GM13977 (cell line): ENCODE data around the gene EPB41L4A.

Experiments used
- DNase-seq: peaks from one replicate; pipeline ENCODE4 v3.0.0; 2012; ENCODE audit warnings: low spot score
- in situ Hi-C: fragments of 300-500 bp; cut with MboI; formaldehyde crosslinking; loops from one replicate; pipeline ENCODE4 v1.12.0; 2022; ENCODE audit warnings: low sequenced_read_pairs, low pct_unique_long_range_greater_than_20kb, mixed read lengths, inconsistent platforms; ENCODE audit not compliant: unreplicated experiment
- TF ChIP-seq, protein P1 (sequence below): IDR thresholded peaks from 2 replicates; pipeline ENCODE4 v1.5.1; 2012; ENCODE audit warnings: mild to moderate bottlenecking, control low read depth; ENCODE audit not compliant: insufficient read depth; ENCODE audit errors: extremely low read depth, missing control alignments

EPB41L4A gene

DNA sequence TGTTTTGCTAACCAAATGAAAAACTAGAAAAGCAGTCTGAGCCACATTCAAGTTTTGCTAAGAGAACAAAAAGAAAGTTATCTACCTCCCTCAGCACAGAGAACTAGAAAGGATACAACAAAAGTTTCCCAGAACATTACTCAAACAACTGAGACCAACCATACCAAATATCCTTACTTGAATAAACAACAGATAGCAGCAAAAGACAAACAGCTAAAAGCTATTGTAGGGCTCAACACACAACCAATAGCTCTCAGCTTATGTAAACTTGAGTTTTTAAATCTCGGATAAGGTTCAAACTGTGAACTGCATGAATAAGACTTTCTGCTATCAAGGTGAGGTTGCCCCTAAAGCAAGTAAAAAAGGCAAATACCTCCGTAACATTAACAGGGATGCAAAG lies 3.5 kb downstream of the EPB41L4A start:
- DNase-seq: no peak
- TF ChIP-seq, protein P1, sequence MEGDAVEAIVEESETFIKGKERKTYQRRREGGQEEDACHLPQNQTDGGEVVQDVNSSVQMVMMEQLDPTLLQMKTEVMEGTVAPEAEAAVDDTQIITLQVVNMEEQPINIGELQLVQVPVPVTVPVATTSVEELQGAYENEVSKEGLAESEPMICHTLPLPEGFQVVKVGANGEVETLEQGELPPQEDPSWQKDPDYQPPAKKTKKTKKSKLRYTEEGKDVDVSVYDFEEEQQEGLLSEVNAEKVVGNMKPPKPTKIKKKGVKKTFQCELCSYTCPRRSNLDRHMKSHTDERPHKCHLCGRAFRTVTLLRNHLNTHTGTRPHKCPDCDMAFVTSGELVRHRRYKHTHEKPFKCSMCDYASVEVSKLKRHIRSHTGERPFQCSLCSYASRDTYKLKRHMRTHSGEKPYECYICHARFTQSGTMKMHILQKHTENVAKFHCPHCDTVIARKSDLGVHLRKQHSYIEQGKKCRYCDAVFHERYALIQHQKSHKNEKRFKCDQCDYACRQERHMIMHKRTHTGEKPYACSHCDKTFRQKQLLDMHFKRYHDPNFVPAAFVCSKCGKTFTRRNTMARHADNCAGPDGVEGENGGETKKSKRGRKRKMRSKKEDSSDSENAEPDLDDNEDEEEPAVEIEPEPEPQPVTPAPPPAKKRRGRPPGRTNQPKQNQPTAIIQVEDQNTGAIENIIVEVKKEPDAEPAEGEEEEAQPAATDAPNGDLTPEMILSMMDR: no peak
- in situ Hi-C loops: loop anchor here (25.0 kb wide), 1 partner anchor 228 kb away; no protein-coding TSS in a partner anchor

GRCh38 chr5:112413611-112414010 lies 5.5 kb downstream of the EPB41L4A start:
- no peak for DNase-seq
- in situ Hi-C loops: loop anchor here (25.0 kb wide), 1 partner anchor 226 kb away; no protein-coding TSS in a partner anchor

DNA sequence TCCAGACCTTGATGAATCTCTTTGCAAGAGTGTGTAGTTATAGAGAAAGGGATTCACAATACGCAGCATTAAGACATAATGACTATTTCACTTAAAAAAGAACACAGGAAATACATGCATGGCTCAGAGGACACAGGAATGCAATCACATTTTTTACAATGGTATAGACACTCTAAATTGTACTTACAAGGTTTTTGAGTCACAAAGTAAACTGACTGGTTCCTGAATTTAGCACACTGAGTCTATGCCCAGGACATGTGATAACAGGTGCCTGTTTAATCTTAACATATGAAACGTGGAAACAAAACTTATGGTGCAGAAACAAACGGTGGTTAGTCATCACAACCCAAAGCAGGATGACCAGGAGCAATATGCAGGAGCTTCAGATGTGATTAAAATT lies 6.7 kb downstream of the EPB41L4A start:
- TF ChIP-seq, protein P1: no peak
- no peak for DNase-seq
- in situ Hi-C loops: loop anchor here (25.0 kb wide), 1 partner anchor 225 kb away; no protein-coding TSS in a partner anchor

More at GRCh38 chr5:112413611-112414010, 5.5 kb downstream of the EPB41L4A start:
- TF ChIP-seq, protein P1: no peak

GRCh38 chr5:112411903-112412302 lies 7.2 kb downstream of the EPB41L4A start:
- TF ChIP-seq, protein P1: no peak
- in situ Hi-C loops: loop anchor here (25.0 kb wide), 1 partner anchor 225 kb away; no protein-coding TSS in a partner anchor
- DNase-seq: no peak

DNA sequence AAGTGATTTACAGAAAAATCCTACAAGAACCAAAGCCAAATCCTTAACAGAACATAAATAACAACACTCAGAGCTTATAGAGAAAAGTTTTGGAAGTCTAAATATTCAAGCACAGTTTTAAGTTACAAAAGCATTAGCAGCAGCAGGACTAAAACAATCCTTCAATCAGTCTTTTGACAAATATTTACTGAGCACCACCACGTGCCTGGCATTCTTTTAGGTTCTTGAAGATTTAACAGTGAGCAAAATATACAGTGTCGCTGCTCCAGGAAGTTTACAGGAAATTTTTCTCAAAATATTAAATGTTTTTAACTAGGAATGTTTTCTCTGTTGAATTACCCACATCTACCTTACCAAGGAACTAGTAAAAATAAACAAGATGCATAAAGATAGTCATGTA lies 11.4 kb downstream of the EPB41L4A start:
- in situ Hi-C loops: loop anchor here (25.0 kb wide), 1 partner anchor 220 kb away; no protein-coding TSS in a partner anchor
- TF ChIP-seq, protein P1: no peak

GRCh38 chr5:112407240-112407639 lies 11.8 kb downstream of the EPB41L4A start:
- in situ Hi-C loops: loop anchor here (25.0 kb wide), 1 partner anchor 220 kb away; no protein-coding TSS in a partner anchor
- no peak for DNase-seq
- TF ChIP-seq, protein P1: no peak

More for the DNA sequence above, 11.4 kb downstream of the EPB41L4A start:
- DNase-seq: no peak
